ENCODE measurements around the gene C16orf90. TPM values are rescaled to one million over a fixed set of nuclear protein-coding genes. Genes with fewer than 3 reads are reported as not detected.

C16orf90 gene
- total RNA-seq, 1 donor: not detected

DNA sequence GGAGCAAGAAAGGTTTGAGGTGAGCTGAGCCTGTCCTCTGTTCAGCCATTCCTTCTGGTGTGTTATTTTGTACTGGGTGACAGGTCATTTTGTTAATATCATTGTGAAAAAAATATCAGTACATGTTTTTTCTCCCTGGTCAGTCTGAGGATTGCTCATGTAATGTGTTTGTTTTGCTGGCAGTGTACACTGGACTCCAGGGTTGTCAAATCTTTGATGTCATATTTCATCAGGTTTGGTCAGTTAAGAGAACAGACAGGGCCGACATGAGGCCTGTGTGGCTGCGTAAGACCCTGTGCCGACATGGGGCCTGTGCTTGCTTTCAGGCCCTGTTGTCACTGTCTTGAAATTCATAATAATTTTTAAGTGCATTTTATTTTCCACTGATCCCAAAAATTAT is 28.0 kb upstream of the C16orf90 start:
- H3K4me3 ChIP-seq (ENCODE audit: low read depth, low read length): no peak overlapping the region
- TF ChIP-seq, protein P1, sequence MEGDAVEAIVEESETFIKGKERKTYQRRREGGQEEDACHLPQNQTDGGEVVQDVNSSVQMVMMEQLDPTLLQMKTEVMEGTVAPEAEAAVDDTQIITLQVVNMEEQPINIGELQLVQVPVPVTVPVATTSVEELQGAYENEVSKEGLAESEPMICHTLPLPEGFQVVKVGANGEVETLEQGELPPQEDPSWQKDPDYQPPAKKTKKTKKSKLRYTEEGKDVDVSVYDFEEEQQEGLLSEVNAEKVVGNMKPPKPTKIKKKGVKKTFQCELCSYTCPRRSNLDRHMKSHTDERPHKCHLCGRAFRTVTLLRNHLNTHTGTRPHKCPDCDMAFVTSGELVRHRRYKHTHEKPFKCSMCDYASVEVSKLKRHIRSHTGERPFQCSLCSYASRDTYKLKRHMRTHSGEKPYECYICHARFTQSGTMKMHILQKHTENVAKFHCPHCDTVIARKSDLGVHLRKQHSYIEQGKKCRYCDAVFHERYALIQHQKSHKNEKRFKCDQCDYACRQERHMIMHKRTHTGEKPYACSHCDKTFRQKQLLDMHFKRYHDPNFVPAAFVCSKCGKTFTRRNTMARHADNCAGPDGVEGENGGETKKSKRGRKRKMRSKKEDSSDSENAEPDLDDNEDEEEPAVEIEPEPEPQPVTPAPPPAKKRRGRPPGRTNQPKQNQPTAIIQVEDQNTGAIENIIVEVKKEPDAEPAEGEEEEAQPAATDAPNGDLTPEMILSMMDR (IDR thresholded peaks at IDR 0.05; ENCODE audit: insufficient read depth, low read depth, low read length): no peak
- DNase-seq (ENCODE audit: low read depth): no peak

DNA sequence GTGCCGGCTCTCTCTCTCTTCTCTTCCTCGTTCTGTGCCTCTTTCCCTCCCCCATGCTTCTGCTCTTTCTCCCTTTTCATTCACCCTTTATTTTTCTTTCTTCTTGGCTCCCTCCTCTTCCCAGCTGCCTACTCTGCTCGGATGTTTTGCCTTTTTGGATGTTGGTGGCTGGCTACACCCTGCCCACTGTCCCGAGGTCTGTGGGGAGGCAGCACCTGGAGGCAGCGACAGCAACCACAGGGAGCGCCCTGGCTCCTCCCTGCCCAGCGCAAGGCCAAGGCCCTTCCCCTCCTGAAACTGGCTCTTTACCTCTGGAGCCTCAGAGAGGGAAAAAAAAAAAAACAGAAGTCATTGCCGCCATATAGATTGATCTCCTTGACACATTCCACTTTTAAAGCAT is 25.6 kb upstream of the C16orf90 start:
- TF ChIP-seq, protein P1 (IDR thresholded peaks at IDR 0.05; ENCODE audit: insufficient read depth, low read depth, low read length): no peak
- DNase-seq (ENCODE audit: low read depth): no peak
- H3K4me3 ChIP-seq (ENCODE audit: low read depth, low read length): peak overlapping the region; percentile 8

DNA sequence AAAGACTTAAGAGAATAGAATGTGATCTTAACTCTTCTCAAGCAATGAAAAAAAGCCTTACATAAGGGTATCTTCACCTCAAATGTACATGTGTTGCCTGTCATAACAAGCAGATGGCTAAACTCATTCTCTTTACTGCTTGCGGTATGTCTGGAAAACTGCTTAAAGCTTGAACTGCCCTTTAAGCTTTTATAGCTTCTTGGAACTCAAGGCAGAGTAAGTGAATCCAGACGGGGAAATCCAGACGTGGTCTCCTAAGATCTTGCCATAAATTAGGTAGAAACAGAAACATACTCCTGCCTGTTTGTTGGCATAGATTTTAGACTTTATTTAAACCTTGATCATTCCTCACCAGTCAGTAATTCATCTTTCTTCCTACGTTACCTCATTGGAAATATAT is 25.1 kb upstream of the C16orf90 start:
- peak overlapping the region; percentile 8 for H3K4me3 ChIP-seq (ENCODE audit: low read depth, low read length)
- TF ChIP-seq, protein P1 (IDR thresholded peaks at IDR 0.05; ENCODE audit: insufficient read depth, low read depth, low read length): no peak
- DNase-seq (ENCODE audit: low read depth): peak; percentile 98

DNA sequence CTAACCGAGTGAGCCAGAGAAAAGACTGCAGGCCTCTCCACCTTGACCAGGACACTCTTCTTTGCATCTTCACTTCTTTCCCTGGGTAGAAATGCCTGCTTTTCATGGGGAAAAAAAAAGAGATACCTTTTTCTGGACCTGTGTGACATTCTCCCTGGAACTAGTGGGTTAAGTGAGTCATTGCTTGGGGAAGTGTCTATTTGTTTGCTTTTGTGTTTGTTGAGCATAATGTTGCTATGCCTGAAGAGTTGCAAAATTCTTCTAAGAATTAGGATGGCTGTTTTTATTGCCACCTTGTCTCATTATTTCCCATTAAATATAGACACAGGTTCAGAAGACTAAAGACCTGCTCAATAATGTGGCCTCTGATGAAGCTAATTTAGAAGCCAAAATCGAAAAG is 24.3 kb upstream of the C16orf90 start:
- TF ChIP-seq, protein P1 (IDR thresholded peaks at IDR 0.05; ENCODE audit: insufficient read depth, low read depth, low read length): no peak
- peak; percentile 55 for DNase-seq (ENCODE audit: low read depth)
- no peak overlapping the region for H3K4me3 ChIP-seq (ENCODE audit: low read depth, low read length)

DNA sequence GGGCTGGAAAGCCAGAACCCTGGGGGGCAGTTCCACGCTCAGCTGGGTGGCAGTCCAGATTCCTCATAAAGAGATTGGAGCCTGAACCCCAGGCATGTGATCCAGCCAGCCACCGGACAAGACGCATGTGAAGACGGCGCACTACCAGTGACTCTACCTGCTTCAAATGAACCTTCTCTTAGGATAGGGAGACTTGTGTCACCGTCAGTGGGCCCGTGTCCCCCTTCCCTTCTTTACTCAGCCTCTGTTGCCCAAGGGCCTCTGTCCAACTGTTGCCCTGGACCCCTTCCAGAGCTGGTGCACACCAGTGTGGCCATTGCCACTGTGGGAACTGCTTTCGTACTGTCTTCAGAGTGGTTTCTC is 23.7 kb upstream of the C16orf90 start:
- no peak overlapping the region for H3K4me3 ChIP-seq (ENCODE audit: low read depth, low read length)
- DNase-seq (ENCODE audit: low read depth): no peak
- TF ChIP-seq, protein P1 (IDR thresholded peaks at IDR 0.05; ENCODE audit: insufficient read depth, low read depth, low read length): no peak

DNA sequence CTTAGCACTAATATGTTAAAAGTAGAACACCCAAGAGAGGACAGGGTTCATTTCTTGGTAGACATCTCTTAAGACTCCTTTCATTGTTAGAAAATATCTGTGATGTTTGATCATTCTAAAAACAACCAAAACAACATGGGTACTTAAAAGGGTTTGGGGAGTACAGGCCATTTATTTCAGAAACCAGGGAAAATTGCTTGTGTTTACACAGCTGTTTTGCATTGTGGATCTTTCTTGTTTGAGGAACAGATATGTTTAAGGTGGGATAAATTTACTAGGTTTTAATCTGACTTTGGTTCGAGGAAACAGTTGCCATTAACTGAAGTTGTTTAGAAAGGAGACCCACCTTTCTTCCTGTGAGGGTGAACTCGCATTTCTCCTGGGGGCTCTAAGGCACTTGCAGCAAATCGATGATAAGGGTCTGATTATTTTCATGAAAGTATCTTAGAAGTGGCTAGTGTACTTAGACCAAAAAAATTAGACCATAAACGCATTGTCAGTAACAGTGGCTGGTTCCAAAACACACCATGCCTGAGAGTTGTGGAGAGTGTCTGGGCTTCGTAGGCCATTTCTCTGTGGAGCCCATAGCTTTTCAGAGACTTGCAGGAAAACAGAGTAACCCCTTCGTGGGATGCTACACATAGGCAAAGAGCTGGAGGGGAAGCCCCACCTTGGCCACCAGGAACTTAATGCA is 23.1 kb upstream of the C16orf90 start:
- DNase-seq (ENCODE audit: low read depth): no peak
- TF ChIP-seq, protein P1 (IDR thresholded peaks at IDR 0.05; ENCODE audit: insufficient read depth, low read depth, low read length): no peak
- no peak overlapping the region for H3K4me3 ChIP-seq (ENCODE audit: low read depth, low read length)

DNA sequence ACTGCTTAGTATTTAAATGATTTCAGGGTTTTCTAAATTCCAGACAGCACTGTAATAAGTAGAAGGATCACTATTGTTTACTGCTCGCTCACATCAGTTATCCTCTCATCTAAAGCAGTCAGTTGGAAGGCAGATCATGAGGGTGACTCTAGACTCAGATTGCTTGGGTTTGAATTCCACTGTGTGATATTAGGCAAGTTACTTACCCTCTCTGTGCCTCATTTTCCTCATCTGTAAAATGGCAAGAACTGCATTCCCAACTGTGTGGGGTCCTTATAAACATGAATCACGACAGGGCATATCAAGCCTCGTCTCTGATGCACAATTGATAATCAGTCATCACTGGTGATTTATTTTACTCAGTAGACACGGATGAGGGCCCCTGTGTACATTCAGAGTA is 20.6 kb upstream of the C16orf90 start:
- TF ChIP-seq, protein P1 (IDR thresholded peaks at IDR 0.05; ENCODE audit: insufficient read depth, low read depth, low read length): no peak
- no peak overlapping the region for H3K4me3 ChIP-seq (ENCODE audit: low read depth, low read length)
- DNase-seq (ENCODE audit: low read depth): no peak

Data from fibroblast of villous mesenchyme (primary cell).